ENCODE results near the gene CHEK1.
"Not testable (repeated sequence)": the region's sequence is repeated elsewhere in the genome, so short reads cannot be mapped to it uniquely, and the experiment has no call there.

Gene CHEK1

DNA sequence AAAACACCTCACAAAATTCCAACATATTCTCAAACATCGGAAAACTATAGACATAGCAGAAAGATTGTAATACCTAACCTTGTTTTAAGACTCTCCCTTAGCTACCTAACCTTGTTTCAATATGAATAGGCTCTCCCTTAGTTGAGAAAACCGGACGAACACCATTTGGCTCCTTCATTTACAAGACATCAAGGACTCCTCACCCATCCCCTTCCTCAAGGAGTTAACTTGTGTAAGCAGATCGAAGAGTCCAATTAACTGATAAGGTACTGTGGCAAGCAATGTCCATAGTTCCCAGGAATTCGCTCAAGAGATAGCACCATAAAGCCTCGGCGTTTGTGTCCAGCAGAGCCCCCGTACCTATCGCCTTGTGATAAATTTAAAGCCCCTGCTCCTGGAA, 60.3 kb downstream of the CHEK1 start:
- intact Hi-C loops (cut with DNase I) = no loop called here
- DNase-seq = no peak

DNA sequence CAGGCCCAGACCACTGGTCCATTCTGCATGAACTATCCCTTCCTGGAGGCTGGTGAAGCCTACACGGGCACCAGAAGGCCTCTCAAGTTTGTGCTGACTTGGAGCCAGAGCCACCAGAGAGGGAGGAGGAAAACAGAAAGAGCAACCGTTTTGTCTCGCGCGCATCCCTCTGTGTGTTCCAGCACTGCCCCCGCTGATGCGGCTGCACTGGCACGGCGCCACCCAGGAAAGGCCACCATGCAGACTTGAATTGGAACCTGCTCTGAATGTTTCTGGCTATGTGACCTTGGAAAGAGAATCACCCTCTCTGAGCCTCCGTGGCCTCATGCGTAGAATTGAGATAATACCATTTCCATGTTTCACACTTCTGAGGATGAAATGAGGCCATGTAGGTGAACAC, 63.1 kb downstream of the CHEK1 start:
- DNase-seq = no peak
- intact Hi-C loops (cut with DNase I) = no loop called here

DNA sequence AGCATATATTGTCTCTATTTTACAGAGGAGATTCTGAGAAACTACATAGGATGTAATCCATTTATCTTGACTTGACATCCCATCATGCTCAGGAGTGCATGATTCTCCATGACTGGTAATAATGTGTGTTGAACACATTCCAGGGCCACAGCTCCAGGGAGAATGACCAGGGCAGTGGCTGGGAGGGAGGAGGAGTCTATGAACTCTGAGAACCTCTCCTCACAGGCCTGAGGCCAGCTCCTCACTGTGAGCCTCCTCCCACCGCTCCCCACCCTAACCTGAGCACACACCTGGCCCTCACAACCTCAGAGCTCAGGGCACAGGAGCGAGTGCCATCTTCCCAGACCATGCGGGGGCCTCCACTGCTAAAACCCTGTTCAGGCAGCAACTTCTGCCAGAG, 63.7 kb downstream of the CHEK1 start:
- DNase-seq = no peak
- intact Hi-C loops (cut with DNase I) = no loop called here

DNA sequence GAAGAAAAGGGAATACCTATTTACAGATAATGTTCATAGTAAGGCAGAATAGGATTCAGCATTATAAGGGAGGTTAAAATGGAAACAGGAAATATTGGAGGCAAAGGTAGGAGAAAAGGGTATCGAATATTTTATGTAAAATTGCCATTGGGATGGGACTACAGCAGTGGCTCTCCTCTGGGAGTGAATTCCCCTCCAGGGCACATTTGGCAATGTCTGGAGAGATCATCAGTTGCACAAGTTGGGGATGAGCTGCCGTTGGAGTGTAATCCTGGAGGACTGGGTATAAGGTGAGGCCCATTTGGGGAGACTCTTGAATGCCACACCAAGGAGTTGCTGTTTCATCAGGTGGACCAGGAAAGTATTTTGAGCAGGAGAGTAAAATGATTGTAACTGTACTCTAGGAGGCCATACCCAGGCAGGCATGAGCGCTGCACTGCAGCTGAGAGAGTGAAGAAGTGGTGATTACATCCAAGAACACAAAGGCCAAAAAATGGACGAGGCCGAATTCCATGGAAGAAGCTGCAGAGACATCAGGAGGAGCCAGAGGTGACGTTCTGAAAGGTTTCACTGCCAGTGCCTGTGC, 64.4 kb downstream of the CHEK1 start:
- intact Hi-C loops (cut with DNase I) = no loop called here
- no peak for DNase-seq

DNA sequence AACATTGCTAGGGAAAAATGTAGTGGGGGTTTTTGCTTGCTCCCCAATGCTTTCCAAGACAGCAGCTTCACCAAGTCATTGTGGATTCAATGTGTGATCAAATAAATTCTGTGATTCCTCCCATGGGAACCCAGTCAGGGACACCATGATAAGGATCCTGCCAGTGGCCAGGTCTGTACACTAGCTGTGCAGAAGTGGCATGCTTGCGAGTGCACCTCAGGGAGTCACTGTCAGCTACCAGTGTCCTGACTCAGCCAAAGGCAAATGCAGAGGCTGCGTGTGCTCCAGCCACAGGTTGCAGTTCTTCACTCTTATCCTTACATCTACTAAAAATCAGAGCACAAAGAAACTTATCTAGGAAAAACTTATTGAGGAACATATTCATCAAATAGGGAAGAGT, 65.0 kb downstream of the CHEK1 start:
- intact Hi-C loops (cut with DNase I) = no loop called here
- no peak for DNase-seq

DNA sequence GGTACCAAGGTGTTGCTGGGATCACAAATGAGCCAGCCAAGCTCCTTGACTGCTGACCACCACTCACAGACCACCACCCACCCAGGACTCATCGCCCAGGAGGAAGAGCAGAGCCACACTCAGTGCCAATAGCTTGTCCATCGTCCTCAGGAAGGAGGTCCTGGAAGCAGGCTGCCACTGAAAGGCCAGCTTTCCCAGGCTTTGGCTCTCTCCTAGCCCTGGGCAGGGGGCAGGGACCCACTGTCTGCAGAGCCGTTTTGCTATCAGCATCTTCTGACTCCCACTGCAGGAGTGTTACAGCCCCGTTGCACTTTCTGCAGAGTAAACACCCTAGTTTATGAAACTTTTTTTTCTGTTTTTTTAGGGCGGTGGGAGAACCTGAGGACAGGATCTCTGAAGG, 67.9 kb downstream of the CHEK1 start:
- intact Hi-C loops (cut with DNase I) = no loop called here
- DNase-seq = no peak

DNA sequence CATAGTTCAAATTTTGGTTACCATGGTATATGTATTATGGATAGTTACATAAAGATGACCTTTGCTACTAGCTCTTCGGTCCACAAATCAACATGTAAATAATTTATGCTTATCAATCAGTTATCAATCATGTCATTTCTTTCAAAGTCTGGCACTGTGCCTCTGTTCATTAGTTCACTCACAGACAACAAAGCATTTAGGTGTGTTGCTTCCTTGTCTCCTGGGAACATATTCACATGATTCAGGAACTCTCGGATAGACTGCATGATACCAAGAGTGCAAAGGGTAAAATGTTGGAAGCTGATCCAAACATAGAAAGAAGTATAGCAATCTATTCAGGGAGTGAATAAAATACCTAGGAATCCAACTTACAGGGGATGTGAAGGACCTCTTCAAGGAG, 70.0 kb downstream of the CHEK1 start:
- DNase-seq = no peak
- intact Hi-C loops (cut with DNase I) = no loop called here

DNA sequence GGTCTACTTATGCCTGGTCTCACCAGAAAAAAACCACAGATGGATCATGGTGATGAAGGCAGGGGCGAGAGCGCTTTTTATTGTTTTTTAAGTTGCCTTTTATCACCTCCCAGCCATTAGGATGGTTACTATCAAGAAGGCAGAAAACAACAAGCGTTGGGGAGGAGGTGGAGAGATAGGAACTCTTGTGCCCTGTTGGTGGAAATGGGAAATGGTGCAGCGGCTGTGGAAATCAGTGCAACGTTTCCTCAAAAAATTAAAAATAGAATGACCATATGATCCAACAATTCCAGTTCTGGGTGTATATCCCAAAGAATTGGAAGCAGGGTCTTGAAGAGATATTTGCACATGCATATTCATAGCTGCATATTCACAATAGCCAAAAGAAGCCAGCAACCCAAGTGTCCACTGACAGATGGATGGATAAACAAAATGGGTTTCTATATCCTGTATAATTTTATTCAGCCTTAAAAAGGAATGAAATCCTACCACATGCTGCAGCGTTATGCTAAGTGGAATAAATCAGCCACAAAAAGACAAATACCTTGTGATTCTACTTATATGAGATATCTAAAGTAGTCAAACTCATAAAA, 76.2 kb downstream of the CHEK1 start:
- intact Hi-C loops (cut with DNase I) = no loop called here
- no peak for DNase-seq

DNA sequence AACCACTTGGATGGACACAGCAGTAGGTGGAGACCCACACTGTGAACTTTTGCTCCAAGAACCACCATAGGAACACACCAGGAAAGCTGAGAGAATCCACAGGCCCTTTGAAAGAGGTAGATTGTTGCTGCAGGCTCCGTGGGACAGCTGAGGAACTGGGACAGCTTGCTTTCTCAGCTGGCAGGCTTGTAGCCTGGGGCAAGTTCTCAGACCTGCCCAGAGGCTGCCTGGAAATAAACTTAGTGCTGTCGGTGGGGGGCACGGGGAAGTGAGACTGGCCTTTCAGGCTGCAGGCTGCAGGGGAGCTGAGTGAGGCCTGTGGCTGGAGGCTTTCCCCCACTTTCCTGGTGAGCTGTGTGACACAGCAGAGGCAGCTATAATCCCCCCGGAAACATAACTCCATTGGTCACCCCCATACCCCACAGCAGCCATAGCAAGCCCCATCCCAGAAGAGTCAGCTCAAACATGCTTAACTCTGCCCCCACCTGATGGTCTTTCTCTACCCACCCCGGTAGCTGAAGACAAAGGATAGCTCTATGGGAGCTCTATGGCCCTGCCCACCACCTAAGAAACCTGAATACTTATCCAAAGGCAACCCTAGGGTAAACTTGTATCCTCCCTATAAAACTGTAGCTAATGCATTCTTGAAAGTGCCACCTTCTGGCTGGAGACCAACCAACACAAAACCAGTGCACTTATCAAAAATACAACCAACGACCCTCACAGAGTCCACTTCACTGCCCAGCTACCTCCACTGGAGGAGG, 77.1 kb downstream of the CHEK1 start:
- intact Hi-C loops (cut with DNase I) = no loop called here
- DNase-seq = no peak

DNA sequence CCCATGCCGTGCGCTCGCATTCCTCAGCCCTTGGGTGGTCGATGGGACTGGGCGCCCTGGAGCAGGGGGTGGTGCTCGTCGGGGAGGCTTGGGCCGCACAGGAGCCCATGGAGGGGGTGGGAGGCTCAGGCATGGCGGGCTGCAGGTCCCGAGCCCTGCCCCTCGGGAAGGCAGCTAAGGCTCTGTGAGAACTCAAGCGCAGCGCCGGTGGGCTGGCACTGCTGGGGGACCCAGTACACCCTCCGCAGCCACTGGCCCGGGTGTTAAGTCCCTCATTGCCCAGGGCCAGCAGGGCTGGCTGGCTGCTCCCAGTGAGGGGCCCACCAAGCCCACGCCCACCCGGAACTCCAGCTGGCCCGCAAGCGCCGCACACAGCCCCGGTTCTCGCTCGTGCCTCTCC, 79.7 kb downstream of the CHEK1 start:
- DNase-seq; intact Hi-C loops (cut with DNase I): not testable (repeated sequence)

DNA sequence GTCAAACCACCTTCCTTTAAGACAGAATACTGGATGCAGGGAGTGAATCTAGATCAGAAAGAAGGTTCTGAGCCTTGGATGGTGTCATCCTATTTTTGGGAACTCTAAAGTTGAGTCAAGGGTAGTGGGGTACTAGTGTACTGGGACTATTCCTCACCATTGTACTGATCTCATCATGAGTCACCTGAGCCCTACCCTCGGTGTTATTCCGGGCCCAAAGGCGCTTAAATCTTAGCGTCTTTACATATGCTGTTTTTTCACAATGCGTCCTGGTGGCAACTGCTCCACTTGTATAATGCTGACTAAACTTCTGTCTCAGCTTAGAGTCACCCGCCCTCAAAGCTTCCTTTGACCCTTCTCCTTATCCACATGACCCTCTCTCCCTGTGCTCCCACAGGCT, 95.8 kb downstream of the CHEK1 start:
- intact Hi-C loops (cut with DNase I) = no loop called here
- DNase-seq = no peak

DNA sequence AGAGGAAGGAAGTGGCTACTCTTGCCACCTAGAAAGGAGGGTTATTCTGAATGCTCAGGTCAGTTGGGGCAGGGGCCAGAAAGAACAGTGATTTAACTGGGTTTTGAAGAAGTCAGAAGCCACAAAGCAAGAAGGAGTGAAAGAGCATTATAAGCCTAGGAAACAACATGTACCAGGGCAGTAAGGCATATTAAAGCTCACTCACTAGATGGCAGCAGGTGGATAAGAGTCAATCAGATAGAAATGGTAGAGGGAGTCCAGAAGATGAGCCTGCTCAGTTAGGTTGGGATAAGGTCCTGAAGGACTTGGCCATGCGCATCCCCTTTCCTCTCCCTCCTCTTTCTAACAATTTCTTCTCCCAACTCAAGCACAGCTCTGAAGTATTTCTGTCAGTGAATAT, 99.2 kb downstream of the CHEK1 start:
- intact Hi-C loops (cut with DNase I) = no loop called here
- DNase-seq = no peak

Data from head of caudate nucleus (tissue), 42 donors.